Esophagus muscularis mucosa (tissue), 4 donors: ENCODE results near the gene MRPL1.

Experiments
- CTCF ChIP-seq, 3 experiments: fragments of 200-600 bp in 2 of 3; fragments of 450-650 bp in 1 of 3; sonication (generic) in 2 of 3; IDR thresholded peaks; one replicate each; pipeline ENCODE4 v1.5.1; 2017 to 2019; ENCODE audit warnings: antibody characterized with exemption in 3 of 3, mild to moderate bottlenecking in 2 of 3, moderate library complexity in 1 of 3
- EP300 ChIP-seq: sonication (generic); formaldehyde crosslinking; IDR thresholded peaks from one replicate; pipeline ENCODE4 v1.6.1; 2017; ENCODE audit warnings: antibody characterized with exemption
- POLR2AphosphoS5 ChIP-seq, 2 donors: sonication (generic); formaldehyde crosslinking; IDR thresholded peaks; one replicate each; pipeline ENCODE4 v1.6.1; 2017; ENCODE audit warnings: antibody characterized with exemption in 2 of 2

- no peak for TF ChIP-seq CTCF (IDR thresholded peaks at IDR 0.05)
- TF ChIP-seq POLR2AphosphoS5 (IDR thresholded peaks at IDR 0.05): no peak
- no peak for TF ChIP-seq EP300
These were observed 92.1 kb downstream of the MRPL1 start for GRCh38 chr4:77954690-77955089.
